Right ventricle myocardium superior (tissue), 1 donor: ENCODE results near the gene UBQLN3. TPM values are rescaled to one million over a fixed set of nuclear protein-coding genes. Genes with fewer than 3 reads are reported as not detected.

Experiments
- total RNA-seq: library from RNA; stranded (reverse); fragmentation: NEBNext Ultra II Directional; extraction: Animal tissue kit (Norgen Biotek cat#: 25700); gene quantifications from one replicate; pipeline ENCODE4 v1.2.1, GENCODE V29; 2021
- donor health status: DM: no; HTN: yes; CAD: no; lungs with severe emphysema.

Gene UBQLN3
- total RNA-seq, 1 donor from 2014 or later, result not detected

Other genes starting within 250 kb of the UBQLN3 start
- gene HBE1, start 240.0 kb downstream of the UBQLN3 start, total RNA-seq, result not detected
- not detected for gene OR51B4, start 208.0 kb downstream of the UBQLN3 start, total RNA-seq
- gene OR51B2, start 185.7 kb downstream of the UBQLN3 start, total RNA-seq, result not detected
- not detected for gene OR51B5, start 166.4 kb downstream of the UBQLN3 start, total RNA-seq
- gene OR51B6, start 158.4 kb downstream of the UBQLN3 start, total RNA-seq, result not detected
- not detected for gene OR51M1, start 126.1 kb downstream of the UBQLN3 start, total RNA-seq
- not detected for gene OR51Q1, start 87.8 kb downstream of the UBQLN3 start, total RNA-seq
- gene OR51I1, start 68.4 kb downstream of the UBQLN3 start, total RNA-seq, result not detected
- gene OR51I2, start 60.6 kb downstream of the UBQLN3 start, total RNA-seq, result not detected
- gene OR52D1, start 21.3 kb downstream of the UBQLN3 start, total RNA-seq, result not detected
- not detected for gene UBQLNL, start 6.7 kb upstream of the UBQLN3 start, total RNA-seq
- gene OR52H1, start 38.6 kb upstream of the UBQLN3 start, total RNA-seq, result not detected
- gene OR52B6, start 70.9 kb upstream of the UBQLN3 start, total RNA-seq, result not detected
- gene TRIM6, start 86.7 kb upstream of the UBQLN3 start, total RNA-seq, result 0.91 TPM
- gene TRIM34, start 115.0 kb upstream of the UBQLN3 start, total RNA-seq, result 1.6 TPM
- 8.1 TPM for gene TRIM5, start 175.1 kb upstream of the UBQLN3 start, total RNA-seq
- 18.2 TPM for gene TRIM22, start 179.8 kb upstream of the UBQLN3 start, total RNA-seq
- not detected for gene OR56B1, start 226.5 kb upstream of the UBQLN3 start, total RNA-seq
- gene OR52N4, start 244.3 kb upstream of the UBQLN3 start, total RNA-seq, result not detected